Liver (tissue), 3 donors: ENCODE data around the gene KRTAP3-2.

Experiments
- ATF3 ChIP-seq: IDR thresholded peaks from 2 replicates; pipeline ENCODE4 v1.6.1; 2016; ENCODE audit warnings: antibody characterized with exemption
- CTCF ChIP-seq: fragments of 150-350 bp; IDR thresholded peaks from 2 replicates; pipeline ENCODE4 v1.5.1; 2017; ENCODE audit warnings: improper control_type of control experiment, low read depth, low read length; ENCODE audit not compliant: missing input control
- GABPA ChIP-seq, 2 donors: IDR thresholded peaks in 1 of 2; conservative IDR thresholded peaks in 1 of 2; 2 replicates each; pipeline ENCODE4 v1.6.1; 2016; ENCODE audit warnings: antibody characterized with exemption in 2 of 2, mild to moderate bottlenecking in 1 of 2, moderate library complexity in 1 of 2
- RAD21 ChIP-seq, 2 donors: IDR thresholded peaks; 2 replicates each; pipeline ENCODE4 v1.6.1; 2016; ENCODE audit warnings: antibody characterized with exemption in 2 of 2, mild to moderate bottlenecking in 2 of 2
- REST ChIP-seq: IDR thresholded peaks from 2 replicates; pipeline ENCODE4 v1.6.1; 2016; ENCODE audit warnings: antibody characterized with exemption, mild to moderate bottlenecking
- YY1 ChIP-seq: IDR thresholded peaks from 2 replicates; pipeline ENCODE4 v1.6.1; 2016; ENCODE audit warnings: antibody characterized with exemption, mild to moderate bottlenecking
- ZBTB33 ChIP-seq: IDR thresholded peaks from 2 replicates; pipeline ENCODE4 v1.6.1; 2016; ENCODE audit warnings: antibody characterized with exemption
- donor health status: healthy.
- donor health status: healthy.

GRCh38 chr17:40952661-40953060 is 47.0 kb downstream of the KRTAP3-2 start:
- TF ChIP-seq CTCF (no peak), GABPA (IDR thresholded peaks at IDR 0.05 in 1 of 2, conservative IDR thresholded peaks at IDR 0.05 in 1 of 2) (no peak), RAD21 (IDR thresholded peaks at IDR 0.05) (no peak), REST (no peak), ATF3 (no peak), YY1 (no peak), ZBTB33 (no peak)
